ENCODE measurements around the gene FLYWCH1.

- TF ChIP-seq CTCF (IDR thresholded peaks at IDR 0.05; ENCODE audit: control extremely low read depth in 1 of 3, insufficient read depth in 1 of 3, low read depth in 1 of 3, low read length in 3 of 3) (no peak), CHD2 (IDR thresholded peaks at IDR 0.05; ENCODE audit: low read length) (no peak), RAD21 (IDR thresholded peaks at IDR 0.05 in 1 of 2, conservative IDR thresholded peaks at IDR 0.05 in 1 of 2; ENCODE audit: low read depth in 2 of 2, low read length in 2 of 2) (no peak), POLR2AphosphoS5 (IDR thresholded peaks at IDR 0.05; ENCODE audit: low read depth, low read length) (no peak), HDAC2 (IDR thresholded peaks at IDR 0.05; ENCODE audit: borderline replicate concordance in 1 of 2, low read depth in 2 of 2, low read length in 2 of 2) (no peak), CREB1 (IDR thresholded peaks at IDR 0.05) (no peak), POLR2A (IDR thresholded peaks at IDR 0.05; ENCODE audit: control extremely low read depth in 1 of 2, low read depth in 2 of 2, low read length in 2 of 2) (no peak)
These were observed 70.1 kb downstream of the FLYWCH1 start for GRCh38 chr16:2981899-2982250.

All from H1 (cell line).